Dermis microvascular lymphatic vessel endothelial cell (primary cell): ENCODE measurements around the gene LRRC26. TPM values are rescaled to one million over a fixed set of nuclear protein-coding genes. Genes with fewer than 3 reads are reported as not detected.

Source experiments
- DNase-seq, 2 donors: peaks; one replicate each; pipeline versions ENCODE4 v3.0.0 to v3.0.0-alpha.2; 2010; ENCODE audit warnings: low read depth in 2 of 2
- total RNA-seq: library from RNA; depleted of rRNA; stranded (reverse); fragments of >200 nt; gene quantifications from 2 replicates; pipeline ENCODE4 v1.2.1, GENCODE V29; 2014

LRRC26 gene
- total RNA-seq, 1 donor from 2014 or later: not detected

DNA sequence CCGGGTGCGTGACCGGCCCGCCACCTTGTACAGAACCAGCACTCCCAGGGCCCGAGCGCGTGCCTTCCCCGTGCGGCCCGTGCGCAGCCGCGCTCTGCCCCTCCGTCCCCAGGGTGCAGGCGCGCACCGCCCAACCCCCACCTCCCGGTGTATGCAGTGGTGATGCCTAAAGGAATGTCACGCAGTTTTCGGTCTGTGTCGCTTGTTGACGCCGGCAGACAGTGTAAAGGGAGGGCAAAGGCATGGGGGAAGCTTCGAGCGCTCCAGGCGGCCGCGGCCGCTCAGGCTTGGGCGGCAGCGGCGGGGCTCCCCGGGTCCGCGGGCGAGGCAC is 1.3 kb downstream of the LRRC26 start:
- no peak for DNase-seq

DNA sequence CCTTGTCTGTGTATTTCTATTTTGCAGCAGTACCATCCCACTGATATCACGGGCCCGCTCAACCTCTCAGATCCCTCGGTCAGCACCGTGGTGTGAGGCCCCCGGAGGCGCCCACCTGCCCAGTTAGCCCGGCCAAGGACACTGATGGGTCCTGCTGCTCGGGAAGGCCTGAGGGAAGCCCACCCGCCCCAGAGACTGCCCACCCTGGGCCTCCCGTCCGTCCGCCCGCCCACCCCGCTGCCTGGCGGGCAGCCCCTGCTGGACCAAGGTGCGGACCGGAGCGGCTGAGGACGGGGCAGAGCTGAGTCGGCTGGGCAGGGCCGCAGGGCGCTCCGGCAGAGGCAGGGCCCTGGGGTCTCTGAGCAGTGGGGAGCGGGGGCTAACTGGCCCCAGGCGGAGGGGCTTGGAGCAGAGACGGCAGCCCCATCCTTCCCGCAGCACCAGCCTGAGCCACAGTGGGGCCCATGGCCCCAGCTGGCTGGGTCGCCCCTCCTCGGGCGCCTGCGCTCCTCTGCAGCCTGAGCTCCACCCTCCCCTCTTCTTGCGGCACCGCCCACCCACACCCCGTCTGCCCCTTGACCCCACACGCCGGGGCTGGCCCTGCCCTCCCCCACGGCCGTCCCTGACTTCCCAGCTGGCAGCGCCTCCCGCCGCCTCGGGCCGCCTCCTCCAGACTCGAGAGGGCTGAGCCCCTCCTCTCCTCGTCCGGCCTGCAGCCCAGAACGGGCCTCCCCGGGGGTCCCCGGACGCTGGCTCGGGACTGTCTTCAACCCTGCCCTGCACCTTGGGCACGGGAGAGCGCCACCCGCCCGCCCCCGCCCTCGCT is 1.9 kb downstream of the LRRC26 start:
- no peak for DNase-seq

DNA sequence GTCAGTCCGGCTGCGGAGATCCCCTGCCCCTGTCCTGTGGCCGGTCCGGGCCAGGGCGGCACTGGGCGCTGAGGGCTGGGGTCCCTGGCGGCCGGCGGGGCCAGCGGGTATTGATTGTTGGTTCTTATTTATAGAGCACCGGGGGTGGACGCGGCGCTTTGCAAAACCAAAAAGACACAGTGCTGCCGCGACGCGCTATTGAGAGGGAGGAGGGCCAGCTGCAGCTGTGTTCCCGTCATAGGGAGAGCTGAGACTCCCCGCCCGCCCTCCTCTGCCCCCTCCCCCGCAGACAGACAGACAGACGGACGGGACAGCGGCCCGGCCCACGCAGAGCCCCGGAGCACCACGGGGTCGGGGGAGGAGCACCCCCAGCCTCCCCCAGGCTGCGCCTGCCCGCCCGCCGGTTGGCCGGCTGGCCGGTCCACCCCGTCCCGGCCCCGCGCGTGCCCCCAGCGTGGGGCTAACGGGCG is 2.5 kb downstream of the LRRC26 start:
- DNase-seq: no peak

DNA sequence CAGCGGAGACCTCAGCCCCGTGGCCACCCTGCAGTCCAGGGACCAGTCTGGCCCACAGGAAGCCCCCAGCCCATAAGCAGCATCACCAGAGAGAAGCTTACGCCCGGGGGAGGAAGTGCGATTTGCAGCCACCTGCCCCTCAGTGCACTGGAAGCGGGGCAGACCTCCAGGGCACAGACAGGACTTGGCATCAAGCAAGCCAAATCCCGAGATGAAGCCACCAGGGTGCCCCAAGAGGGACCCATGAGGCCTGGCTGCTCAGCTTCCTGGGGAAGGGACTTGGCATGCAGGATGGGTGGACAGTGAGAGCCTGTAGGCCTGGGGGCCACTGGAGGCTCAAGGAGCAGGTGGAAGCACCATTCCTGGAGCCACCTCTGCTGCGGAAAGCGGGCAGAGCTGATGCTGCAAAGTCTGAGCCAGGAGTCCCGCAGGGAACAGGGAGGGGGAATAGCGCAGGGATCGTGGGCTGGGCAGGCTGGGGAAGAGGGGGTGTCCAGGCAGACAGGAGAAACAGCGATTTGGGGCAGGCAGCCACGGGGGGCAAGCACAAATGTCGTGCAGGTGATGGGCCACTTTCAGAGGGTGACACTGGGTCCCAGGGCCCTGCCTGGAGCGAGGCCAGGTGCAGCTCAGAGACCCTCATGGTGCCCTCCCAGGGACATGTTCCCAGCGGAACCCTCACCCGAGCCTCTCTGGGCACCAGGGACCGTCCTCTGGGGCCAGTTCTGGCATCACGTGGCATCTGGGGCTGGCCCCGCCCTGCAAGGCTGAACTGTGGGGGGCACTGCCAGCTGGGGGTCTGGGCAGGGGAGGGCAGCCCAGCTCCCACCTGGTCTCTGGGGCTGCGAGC is 3.2 kb downstream of the LRRC26 start:
- no peak for DNase-seq

DNA sequence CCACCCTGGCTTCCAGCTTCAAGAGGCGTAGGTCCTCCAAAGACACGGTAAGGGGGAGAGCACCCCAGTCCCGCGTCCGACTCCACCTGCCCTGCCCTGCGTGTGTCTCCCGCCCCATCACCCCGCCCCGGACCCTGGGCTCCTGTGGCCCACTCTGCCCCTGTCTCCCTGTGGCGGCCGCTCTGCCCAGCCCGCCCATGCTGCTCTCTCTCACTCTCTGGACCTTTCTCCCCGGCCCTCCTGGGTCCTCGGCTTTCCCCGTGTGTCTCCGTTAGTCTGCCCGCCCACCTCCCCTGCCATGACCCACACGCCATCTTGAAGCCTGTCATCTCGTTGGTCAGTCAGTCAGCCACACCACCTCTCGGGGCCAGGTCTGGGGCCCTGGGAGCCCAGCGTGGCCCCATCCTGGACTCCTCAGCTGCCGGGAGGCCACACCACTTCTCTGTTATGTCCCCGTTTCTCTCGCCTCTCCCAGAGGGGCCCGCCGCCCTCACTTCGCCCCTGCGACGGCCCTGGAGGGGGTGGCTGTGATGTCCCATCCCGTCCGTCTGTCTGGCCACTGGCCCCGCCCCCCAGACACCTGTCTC is 4.5 kb downstream of the LRRC26 start:
- no peak for DNase-seq

DNA sequence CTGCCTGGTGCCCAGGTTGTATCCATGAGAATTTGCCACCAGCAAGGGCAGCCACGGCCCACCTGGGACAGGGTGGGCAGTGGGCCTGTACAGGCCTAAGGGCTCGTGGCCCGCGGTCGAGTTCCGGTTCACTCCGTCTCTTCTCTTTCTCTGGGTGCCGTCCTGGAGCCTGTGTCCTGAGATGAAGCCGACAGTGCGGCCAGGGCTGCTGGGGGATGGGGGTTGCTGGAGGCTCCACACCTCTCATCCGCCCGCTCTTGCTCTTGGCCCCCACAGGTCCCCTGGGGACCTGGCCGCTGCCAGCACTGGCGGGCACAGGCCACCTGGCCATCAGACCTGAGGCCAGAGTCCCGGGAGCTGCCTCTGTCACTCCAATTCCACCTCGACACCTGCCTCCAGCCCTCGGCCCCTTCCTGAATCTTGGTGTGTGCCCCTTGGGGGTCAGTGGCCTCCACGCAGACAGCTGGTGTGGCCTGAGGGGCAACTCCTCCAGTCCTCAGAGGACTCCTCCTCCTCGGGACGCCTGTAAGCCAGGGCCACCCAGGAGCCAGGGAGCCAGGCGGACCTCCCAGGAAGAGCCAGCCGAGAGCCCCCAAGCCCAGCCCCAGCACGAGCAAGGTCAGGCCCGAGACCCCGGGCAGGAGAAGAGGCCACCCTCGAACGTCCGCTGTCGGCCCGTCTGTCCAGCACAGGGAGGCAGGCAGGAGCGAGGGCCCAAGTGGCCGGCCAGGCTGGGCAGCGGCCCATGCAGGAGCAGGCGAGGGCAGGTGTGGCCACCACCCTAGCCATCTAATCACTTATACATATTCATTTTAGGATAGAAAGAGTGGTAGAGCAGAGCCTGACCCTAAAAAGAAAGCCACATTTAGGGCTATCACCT is 5.2 kb downstream of the LRRC26 start:
- DNase-seq: no peak

DNA sequence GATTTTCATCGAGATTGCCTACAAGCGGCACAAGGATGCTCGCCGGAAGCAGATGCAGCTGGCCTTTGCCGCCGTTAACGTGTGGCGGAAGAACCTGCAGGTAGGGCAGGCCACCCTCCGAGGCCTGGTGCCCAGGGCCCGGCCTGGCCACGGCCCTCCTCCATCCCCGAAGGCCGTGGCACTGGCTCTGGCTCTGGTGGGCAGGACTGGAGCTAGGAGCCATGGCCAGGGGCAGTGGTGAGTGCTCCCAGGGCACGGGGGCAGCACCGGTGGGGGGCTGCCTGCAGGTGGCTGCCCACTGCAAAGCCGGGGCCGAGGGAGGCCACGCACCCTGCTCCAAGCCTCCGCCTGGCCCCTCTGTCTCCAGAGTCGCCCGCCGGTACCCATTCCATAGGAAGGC is 6.0 kb downstream of the LRRC26 start:
- no peak for DNase-seq

DNA sequence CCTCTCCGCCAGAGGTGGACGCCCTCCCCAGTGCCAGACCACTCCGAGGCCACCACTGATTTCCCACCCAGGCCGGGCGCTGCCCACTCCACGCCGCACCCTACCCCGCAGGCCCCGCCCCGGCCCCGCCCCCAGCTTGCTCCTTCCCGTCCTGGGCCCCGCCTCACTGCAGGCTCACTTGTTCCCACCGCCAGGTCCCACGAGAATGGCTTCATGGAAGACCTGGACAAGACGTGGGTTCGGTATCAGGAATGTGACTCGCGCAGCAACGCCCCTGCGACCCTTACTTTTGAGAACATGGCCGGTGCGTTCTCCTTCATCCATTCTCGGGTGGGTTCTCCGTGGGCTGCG is 6.5 kb downstream of the LRRC26 start:
- peak in 1 of 2 donors; percentile 24 for DNase-seq

DNA sequence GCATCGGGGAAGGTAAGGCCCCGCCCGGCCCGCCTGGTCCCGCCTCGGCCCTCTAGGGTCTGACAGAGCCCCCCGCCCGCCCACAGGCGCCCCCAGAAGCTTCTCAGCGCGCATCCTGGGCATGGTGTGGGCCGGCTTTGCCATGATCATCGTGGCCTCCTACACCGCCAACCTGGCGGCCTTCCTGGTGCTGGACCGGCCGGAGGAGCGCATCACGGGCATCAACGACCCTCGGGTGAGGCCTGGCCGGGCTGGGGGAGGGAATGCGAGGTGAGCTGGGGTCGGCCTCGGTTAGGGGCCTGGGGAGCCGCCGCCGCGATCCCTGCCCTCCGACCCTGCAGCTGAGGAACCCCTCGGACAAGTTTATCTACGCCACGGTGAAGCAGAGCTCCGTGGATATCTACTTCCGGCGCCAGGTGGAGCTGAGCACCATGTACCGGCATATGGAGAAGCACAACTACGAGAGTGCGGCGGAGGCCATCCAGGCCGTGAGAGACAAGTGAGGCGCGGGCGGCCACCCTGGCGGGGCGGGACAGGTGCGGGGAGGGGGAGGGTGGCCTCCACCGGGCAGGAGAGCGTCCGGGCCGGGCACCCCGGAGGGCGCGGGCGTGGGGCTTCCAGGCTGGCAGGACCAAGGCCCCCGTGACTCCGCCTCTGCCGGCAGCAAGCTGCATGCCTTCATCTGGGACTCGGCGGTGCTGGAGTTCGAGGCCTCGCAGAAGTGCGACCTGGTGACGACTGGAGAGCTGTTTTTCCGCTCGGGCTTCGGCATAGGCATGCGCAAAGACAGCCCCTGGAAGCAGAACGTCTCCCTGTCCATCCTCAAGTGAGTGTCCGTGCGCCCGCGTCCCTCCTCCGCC is 7.1 kb downstream of the LRRC26 start:
- DNase-seq: no peak

DNA sequence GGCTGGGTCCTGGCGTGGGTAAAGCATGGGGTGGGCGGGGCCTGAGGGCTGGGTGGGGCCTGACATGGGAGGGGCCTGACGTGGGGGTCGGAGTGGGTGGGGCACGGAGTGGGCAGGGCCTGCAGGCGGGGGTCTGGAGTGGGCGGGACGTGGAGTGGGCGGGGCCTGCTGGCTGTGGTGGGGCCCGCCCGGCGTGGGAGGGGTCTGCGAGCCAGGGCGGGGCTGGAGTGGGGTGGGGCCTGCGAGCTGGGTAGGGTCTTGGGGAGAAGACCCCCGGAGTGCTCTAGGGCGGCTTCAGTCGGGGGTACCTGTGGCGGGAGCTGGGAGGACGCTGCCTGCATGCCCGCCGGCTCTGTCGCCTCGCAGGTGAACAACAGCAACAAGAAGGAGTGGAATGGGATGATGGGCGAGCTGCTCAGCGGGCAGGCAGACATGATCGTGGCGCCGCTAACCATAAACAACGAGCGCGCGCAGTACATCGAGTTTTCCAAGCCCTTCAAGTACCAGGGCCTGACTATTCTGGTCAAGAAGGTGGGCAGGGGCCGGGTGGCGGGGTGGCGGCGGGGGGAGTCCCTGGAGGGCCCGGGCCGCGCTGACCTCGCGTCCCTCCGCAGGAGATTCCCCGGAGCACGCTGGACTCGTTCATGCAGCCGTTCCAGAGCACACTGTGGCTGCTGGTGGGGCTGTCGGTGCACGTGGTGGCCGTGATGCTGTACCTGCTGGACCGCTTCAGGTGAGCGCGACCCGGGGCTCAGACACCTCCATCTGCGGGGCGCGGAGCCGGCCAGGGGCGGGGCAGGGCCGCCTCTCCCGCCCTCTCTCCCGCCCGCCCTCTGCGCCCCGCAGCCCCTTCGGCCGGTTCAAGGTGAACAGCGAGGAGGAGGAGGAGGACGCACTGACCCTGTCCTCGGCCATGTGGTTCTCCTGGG is 8.0 kb downstream of the LRRC26 start:
- no peak for DNase-seq

DNA sequence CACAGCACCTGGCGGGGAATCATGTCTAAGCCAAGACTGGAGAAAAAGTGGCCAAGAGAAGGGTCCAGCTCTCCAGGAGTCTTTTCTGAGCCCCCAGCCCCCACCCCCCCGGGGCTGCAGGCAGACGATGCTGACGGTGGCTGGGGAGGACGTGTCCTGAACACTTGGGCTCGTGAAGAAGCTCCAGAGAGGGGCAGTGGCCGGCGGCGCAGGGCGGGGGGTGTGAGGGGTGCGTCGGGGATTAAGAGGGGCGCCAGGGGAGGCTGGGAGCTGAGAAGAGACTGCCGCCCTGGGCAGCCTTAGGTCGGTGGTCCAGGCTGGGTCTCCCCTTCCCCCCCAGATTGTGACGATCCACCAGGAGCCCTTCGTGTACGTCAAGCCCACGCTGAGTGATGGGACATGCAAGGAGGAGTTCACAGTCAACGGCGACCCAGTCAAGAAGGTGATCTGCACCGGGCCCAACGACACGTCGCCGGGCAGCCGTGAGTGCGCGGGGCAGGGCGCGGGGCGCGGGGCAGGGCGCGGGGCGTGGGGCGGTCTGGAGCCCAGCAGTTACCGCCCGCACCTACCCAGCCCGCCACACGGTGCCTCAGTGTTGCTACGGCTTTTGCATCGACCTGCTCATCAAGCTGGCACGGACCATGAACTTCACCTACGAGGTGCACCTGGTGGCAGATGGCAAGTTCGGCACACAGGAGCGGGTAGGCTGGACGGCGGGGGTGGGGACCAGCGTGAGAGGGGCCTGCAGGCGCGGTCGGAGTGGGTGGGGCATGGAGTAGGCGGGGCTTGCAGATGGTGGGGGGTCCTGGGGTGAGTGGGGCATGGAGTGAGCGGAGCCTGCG is 8.9 kb downstream of the LRRC26 start:
- DNase-seq: no peak

DNA sequence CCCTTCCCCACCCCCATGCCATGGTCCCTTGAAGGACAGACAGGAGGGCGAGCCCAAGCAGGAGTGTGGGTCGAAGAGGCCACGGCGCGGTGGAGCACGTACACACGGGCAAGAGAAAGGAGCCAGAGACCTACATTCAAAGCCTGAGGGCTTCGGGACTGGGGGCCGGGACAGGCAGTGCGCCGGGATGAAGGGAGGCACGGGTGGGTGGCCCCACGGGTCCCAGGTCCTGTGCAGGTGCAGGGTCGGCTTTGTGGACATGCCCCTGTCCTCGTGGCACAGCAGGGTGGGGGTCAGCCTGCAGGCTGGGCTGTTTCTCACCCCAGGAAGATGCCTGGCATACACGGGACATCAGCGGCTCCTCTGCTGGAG is 9.8 kb downstream of the LRRC26 start:
- DNase-seq: no peak

DNA sequence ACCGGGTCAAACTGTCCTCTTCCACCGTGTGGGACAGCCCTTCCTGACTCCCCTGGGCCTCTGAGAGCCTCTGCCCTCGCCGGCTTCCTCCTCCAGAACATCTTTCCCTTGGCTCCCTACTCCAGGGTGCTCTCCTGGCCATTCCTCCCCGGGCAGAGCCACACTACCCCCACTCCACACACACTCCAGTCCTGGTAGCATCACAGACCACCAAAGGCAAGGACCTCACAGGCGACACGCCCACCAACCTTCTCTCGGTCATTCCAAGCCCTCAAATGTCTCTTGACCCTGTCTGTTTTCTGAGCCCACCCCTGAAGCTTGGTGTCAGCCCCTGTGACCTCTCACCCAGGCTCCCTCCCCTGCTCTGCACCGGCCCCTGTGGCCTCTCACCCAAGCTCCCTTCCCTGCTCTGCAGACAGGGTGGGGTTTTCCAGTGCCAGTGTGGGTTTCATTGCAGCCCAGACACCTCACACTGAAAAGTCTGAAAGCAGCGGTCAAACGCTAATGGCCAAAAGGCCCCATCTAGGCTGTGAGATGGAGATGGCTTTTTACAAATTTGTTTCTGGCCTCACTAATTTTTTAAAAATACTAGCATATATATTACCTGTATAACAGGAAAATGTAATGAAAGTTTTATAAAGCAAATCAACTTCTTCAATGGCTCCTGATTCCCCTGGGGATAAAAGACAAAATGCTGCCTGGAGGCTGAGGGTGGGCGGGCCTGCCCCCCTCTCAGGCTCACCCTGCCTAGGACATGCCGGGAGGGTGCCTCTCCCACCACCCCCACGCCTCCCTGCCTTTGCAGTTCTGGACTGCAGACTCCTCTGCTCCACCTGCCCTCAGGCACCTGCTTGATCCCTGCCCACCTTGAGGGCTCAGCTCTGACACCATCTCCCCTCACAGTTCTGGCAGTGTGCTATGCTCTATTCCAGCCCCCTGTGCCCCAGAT is 10.5 kb downstream of the LRRC26 start:
- DNase-seq: no peak

DNA sequence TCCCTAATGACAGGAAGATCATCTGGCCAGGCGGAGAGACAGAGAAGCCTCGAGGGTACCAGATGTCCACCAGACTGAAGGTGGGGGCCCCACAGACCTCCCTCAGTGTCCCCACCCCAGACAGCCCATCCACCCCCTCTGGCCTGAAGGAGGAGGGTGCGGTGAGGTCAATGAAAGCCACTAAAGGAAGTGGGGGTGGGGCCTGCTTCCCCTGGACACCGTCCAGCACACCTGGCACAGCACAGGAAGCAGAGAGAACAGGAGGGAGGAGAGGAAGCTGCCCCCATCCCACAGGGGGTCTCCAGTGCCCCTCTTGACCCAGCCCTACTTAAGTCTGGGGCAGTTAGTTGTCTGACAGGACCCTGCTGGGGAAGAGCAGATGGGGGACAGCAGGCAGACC is 11.2 kb downstream of the LRRC26 start:
- no peak for DNase-seq

DNA sequence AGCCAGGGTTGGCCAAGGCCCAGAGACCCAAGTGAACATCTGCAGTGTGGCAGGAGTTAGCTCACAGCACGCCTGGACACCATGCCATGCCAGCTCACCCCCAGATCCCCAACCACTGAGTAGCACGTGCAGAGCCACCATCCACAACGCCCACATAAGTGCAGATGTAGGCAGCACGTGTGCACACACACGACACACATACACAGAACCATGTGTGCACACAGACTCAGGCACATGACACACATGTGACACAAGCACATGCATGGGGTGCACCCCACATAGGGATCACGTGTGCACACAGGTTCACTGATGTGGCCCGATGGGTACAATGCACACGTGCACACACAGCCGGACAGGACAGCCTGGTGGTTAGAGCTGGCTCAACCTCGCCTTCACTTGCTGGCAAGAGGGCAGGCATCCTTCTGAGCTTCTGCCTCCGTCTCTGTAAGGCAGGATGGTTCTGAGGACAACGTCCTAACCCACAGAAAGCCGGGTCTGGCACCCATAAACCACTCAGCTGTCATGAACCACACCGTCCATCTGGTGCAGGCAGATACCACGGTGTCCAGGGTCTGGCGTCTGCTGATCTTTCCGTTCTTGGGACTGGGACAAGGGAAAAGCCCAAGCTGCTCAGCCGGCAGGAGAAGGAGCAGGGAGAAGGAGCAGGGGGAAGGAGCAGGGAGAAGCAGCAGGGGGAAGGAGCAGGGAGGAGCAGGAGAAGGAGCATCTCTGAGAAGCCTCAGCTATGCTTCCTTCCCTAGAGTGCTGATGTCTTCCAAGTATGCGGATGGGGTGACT is 12.0 kb downstream of the LRRC26 start:
- no peak for DNase-seq

DNA sequence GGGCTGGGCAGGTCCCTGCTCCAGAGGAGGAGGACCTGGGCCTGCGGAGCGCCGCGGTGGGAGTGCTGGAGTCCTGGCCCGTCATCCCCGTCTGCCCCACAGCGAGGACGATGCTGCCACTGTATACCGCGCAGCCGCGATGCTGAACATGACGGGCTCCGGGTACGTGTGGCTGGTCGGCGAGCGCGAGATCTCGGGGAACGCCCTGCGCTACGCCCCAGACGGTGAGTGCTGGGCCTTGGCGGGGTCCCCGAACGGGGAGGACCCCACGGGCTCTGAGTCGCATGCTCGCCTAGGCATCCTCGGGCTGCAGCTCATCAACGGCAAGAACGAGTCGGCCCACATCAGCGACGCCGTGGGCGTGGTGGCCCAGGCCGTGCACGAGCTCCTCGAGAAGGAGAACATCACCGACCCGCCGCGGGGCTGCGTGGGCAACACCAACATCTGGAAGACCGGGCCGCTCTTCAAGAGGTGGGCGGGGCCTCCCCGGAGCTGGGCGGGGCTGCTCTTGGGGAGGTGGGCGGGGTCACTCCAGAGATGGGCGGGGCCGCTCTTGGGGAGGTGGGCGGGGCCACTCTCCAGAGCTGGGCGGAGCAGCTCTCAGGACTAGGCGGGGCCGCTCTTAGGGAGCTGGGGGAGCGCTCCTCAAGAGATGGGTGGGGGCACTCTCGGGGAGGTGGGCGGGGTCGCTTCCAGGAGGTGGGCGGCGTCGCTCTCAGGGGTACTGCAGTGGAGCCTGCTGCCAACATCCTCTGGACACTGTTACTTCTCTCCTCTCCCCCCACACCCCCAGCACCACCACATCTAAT is 13.1 kb downstream of the LRRC26 start:
- DNase-seq: peak in 1 of 2 donors; percentile 47
